GM23338 (cell line): Measurements from ENCODE around the gene MTF1.

Source experiments
- EZH2 ChIP-seq: fragments of 200-600 bp; sonication (generic); IDR thresholded peaks from one replicate; pipeline ENCODE4 v1.8.0; 2017; ENCODE audit warnings: antibody characterized with exemption, mild to moderate bottlenecking, low read depth; ENCODE audit not compliant: unreplicated experiment
- EZH2phosphoT487 ChIP-seq: fragments of 200-600 bp; sonication (generic); IDR thresholded peaks from one replicate; pipeline ENCODE4 v1.8.1; 2018; ENCODE audit warnings: antibody characterized with exemption; ENCODE audit not compliant: unreplicated experiment
- POLR2AphosphoS5 ChIP-seq: IDR thresholded peaks from 2 replicates; pipeline ENCODE4 v1.6.1; 2016; ENCODE audit warnings: antibody characterized with exemption, low read depth
- ZNF114 ChIP-seq: fragments of 250-450 bp; sonication (Bioruptor Pico); IDR thresholded peaks from 2 replicates; pipeline ENCODE4 v1.5.0; 2020; ENCODE audit warnings: mild to moderate bottlenecking, moderate library complexity
- TF ChIP-seq, protein P1 (sequence below), 2 experiments: fragments of 200-600 bp in 1 of 2; sonication (generic) in 1 of 2; conservative IDR thresholded peaks; 2 replicates each; pipeline versions ENCODE4 v1.5.1 to v1.6.1; 2016 to 2017; ENCODE audit warnings: antibody characterized with exemption in 2 of 2, low read depth in 2 of 2, mild to moderate bottlenecking in 2 of 2, moderate library complexity in 1 of 2
- TF ChIP-seq, protein P2 (sequence below): IDR thresholded peaks from 2 replicates; pipeline ENCODE4 v1.6.1; 2016; ENCODE audit warnings: antibody characterized with exemption

DNA sequence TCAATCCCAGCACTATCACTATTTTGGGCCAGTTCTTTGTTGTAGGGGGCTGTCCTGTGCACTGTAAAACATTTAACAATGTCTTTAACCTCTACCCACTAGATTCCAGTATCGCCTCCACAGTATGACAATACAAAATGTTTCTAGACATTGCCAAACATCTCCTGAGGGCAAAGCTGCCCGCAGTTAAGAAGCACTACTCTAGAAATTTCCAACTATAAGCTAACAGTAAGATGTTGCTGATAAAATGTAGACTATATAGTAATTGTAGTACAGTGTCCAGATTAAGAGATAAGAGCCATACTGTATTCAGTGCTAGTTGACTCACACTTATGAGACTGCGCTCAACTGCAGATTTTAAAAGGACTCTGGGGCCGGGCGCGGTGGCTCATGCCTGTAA is 5.0 kb downstream of the MTF1 start:
- TF ChIP-seq, protein P1, sequence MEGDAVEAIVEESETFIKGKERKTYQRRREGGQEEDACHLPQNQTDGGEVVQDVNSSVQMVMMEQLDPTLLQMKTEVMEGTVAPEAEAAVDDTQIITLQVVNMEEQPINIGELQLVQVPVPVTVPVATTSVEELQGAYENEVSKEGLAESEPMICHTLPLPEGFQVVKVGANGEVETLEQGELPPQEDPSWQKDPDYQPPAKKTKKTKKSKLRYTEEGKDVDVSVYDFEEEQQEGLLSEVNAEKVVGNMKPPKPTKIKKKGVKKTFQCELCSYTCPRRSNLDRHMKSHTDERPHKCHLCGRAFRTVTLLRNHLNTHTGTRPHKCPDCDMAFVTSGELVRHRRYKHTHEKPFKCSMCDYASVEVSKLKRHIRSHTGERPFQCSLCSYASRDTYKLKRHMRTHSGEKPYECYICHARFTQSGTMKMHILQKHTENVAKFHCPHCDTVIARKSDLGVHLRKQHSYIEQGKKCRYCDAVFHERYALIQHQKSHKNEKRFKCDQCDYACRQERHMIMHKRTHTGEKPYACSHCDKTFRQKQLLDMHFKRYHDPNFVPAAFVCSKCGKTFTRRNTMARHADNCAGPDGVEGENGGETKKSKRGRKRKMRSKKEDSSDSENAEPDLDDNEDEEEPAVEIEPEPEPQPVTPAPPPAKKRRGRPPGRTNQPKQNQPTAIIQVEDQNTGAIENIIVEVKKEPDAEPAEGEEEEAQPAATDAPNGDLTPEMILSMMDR (conservative IDR thresholded peaks at IDR 0.05; ENCODE audit: low read depth in 2 of 2): no peak
- TF ChIP-seq EZH2: no peak
- no peak for TF ChIP-seq ZNF114 (CRISPR knock-in tag)
- no peak for TF ChIP-seq POLR2AphosphoS5
- no peak for TF ChIP-seq EZH2phosphoT487
- TF ChIP-seq, protein P2, sequence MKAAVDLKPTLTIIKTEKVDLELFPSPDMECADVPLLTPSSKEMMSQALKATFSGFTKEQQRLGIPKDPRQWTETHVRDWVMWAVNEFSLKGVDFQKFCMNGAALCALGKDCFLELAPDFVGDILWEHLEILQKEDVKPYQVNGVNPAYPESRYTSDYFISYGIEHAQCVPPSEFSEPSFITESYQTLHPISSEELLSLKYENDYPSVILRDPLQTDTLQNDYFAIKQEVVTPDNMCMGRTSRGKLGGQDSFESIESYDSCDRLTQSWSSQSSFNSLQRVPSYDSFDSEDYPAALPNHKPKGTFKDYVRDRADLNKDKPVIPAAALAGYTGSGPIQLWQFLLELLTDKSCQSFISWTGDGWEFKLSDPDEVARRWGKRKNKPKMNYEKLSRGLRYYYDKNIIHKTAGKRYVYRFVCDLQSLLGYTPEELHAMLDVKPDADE: no peak
